Fibroblast of gingiva (primary cell): Measurements from ENCODE around the gene NMNAT2.
"Not testable (repeated sequence)": the region's sequence is repeated elsewhere in the genome, so short reads cannot be mapped to it uniquely, and the experiment has no call there.

ENCODE experiments used
- DNase-seq: peaks from one replicate; pipeline ENCODE4 v3.0.0-alpha.2; 2011; ENCODE audit warnings: low read depth

The NMNAT2 gene

DNA sequence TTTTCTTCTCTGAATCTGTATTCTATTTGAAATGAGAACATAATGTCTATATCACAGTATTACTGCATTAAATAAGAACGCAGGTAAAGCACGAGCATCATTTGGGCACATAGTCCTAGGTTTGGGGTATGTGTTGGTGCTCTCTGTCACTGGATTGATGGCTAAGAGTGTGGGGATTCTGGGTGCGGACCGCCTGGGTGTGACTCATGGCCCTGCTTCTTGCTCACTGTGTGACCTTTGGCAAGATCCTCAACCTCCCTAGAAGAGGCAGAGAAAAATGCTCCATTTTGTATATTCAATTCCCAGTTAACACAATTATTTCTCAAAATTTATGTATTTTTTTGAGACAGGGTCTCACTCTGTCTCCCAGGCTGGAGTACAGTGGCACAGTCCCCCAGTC, 132.4 kb downstream of the NMNAT2 start:
- no peak for DNase-seq

DNA sequence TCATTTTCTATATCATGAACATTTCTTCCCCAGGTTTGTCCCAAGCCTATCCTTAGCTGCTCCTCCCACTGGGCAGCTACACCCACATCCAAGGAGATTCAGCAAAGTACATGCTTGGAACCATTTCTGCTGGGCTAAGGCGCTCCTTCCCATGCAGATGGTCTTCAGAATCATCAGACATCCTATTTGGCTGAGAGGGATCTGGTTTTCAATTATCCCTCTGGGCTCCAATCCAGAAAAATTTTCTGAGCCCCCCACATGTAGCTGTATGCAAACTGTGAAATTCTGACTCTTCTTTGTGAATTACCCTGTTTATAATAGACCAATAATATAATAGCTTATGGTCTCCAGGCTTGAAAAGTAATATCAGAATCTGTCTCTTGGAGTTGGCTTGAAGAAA, 132.9 kb downstream of the NMNAT2 start:
- DNase-seq = no peak

DNA sequence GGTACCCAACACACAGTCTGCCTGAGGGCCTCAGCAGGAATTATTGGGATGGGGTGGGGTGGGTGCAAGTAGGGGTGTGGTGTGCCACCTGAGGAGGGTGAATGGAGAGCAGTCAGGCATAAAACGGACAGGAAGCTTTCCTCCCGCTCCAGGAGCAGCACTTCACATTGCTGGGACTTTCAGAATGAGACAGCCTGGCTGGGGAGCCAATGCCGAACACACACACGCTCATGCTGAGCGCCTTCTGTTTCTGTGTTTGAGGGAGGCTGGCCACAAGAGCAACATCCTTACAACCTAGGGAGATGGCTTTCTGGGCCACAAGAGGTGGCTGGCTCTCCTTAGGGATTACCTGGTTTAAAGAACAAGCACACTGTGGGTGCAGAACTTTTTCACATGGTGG, 134.1 kb downstream of the NMNAT2 start:
- no peak for DNase-seq

DNA sequence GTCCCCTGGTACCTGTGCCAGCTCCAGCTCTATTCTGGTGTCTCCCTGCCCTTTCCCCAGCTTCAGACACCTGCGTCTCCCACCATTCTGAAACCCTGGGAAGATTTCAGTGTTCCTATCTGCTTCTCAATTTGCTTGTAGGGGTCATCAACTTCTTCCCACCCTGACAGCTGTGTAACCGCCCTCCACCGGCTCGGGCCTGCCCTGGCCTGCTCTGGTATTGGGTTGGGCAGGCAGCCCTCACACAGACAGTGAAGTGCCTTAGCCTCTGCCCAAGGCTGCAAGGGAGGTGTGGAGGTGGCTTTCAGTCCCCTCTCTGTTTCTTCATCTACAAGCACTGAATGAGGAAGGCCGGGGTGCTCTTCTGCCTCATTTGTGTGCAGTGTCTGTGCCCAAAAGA, 134.9 kb downstream of the NMNAT2 start:
- DNase-seq = no peak

DNA sequence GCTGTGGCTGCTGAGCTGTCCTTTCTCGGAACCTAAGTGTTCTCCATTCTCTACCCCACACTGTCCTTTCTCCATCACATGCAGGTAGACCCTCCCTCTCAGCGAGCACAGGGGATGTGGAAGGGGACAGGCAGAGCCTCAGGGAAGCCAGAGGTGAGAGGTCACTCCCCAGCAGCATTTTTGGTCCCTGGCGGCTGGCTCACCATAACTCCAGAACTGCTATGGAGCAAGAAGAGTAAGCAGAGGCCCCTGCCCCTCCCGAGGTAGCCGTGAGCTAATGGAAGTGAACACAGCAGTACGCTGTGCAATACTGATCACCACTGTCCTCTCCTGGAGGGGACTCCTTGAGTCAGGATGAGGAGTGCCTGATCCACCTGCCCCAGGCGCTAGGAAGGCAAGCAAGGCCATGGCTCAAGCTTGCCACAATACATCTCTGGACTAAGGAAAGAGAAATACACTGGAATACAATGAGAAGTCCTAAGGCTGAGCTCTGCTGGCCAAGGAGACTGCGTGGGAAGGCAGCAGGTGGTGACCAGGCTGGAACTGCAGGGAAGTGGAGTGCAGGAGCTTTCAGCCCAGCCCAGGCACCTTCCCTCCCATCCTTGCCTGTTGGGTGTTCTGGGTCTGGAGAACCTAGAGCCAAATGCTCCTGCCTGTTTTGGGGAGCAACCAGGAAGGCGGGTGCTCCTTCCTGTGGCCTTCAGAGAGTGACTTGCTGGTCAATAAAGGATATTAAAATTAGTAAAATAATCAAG, 135.9 kb downstream of the NMNAT2 start:
- DNase-seq = no peak

DNA sequence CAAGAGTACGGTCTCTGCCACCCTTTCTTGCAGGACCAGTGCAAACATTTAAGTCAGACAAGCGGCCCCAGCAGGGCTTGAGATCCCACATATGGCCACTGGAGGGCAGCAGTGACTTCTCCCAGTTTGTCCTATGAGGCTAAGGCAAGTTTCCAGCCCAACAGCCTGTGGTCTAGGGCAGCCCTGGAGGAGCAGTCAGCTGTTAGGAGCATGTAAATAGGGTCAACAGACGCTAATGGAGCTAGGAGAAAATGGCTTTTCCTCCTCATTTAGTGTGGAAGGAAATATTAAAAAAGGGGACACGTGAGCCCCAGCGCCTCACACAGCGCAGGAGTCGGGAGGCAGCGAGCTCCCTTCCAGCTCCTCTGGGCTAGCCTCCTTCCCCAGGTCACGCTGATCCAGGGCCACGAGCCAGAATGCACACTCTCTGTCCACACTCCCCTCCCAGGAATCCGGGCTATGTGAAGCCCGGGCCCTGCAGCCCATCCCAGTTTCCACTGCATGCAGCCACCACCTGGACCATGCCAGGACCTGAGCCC, 136.6 kb downstream of the NMNAT2 start:
- DNase-seq = peak; percentile 92

DNA sequence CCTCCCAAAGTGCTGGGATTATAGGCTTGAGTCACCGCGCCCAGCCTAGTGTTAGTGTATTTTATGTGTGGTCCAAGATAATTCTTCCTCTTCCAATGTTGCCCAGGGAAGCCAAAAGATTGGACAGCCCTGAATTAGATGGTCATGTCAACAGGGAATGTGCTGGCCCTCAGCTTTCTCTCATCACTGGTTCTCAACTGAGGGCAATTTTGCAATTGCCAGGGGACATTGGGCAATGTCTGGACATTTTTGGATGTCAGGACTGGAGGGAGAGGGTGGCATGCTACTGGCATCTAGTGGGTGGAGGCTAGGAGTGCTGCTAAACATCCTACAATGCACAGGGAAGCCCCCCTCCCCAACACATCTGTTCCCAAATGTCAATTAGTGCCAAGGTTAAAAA, 137.1 kb downstream of the NMNAT2 start:
- peak; percentile 94 for DNase-seq

DNA sequence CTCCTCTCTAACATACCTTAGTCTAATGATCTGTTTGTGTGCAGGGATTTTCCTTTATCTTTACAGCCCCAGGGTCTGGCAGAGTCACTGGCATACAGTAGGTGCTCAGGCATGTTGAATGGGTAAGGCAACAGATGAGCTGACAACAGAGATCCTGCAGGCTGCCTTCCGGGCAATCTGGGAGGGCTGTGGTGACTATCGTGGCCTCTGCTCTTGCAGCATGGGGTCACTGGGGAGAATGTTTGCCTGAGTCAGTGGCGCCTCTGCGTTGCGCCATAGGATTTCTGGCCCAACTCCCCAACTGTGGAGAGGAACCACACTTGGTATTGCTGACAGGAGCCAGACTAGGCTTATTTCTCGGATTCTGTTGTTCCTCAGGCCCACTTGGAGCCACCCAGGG, 138.3 kb downstream of the NMNAT2 start:
- DNase-seq = peak; percentile 95

DNA sequence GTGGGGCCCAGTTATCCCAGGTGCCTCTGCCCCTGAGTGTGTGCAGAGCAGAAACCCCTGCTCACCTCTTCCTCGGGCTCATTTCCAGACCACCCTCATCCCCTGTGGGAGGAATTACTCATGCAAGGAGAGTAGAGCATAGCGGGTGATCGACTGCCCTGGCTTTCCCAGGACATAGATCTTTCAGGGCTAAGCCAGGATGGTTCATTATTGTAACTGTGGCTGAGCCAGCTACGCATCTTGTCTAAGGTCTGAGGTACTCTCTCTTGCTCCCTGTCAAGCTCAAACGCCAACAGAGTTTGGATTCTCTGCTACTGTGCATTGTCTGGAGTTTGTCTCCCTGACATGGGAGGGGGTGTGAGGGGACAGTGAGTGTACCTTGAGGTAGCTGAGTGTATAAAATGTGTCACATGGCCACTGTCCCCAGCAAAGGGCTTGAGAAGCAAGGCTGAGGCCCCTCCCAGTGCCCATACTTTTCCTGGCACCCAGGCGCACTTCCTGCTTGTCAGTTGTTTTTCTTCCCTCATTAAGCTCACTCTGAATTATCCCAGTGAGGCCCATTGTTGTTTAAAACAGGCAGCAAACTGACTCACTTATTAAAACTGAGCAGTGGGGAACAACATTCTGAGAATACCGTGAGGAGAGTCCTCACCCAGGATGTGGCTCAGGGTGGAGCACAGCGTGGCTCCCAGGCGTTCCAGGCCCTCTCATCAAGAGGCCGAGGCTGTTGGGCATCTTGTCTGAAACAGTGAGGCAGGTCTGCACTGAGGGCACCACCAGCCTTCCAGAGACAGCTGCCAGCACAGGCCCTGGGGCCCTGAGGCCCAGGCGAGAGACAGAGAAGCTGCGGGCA, 139.2 kb downstream of the NMNAT2 start:
- DNase-seq = peak; percentile 63

DNA sequence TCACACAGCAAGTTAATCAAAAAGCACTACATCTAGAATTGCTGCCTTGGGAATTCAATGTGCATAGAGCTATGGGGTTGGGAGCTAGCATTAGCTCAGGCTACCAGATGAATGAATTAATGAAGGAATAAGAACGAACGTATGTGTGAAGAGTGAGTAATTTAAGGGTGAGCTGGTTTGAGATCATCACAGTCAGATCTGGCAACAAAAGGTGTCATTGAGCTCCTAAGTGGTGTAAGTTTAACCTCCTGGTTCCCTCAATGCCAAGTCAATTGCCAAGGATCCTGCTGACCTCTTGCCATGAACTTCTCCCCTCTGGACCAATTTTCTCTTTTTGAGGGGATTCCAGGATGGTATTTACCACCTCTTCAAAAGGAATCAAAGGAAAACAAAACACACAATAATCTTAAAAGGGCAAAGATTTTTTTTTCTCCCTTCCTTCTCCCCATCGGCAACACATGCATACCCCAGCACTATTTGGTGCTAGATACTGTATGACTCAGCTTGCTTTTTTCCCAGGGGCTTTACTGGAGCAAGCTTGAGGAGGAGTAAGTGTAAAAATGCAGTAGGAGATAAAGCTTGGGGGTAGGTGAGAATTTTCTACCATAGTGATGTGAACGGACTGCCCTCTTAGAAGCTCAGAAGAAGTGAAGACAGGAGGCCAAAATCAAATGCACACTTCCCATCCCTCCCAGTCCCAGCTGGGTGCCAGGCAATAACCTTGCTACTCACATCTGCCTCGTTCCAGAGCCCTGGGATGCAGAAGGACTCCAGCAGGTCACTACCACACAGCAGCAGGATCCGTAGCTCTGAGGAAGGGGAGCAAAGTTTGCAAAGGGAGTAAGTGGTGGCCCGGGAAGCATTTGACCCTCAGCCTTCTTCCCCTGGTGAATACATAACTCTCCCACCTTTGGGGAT, 140.1 kb downstream of the NMNAT2 start:
- no peak for DNase-seq

DNA sequence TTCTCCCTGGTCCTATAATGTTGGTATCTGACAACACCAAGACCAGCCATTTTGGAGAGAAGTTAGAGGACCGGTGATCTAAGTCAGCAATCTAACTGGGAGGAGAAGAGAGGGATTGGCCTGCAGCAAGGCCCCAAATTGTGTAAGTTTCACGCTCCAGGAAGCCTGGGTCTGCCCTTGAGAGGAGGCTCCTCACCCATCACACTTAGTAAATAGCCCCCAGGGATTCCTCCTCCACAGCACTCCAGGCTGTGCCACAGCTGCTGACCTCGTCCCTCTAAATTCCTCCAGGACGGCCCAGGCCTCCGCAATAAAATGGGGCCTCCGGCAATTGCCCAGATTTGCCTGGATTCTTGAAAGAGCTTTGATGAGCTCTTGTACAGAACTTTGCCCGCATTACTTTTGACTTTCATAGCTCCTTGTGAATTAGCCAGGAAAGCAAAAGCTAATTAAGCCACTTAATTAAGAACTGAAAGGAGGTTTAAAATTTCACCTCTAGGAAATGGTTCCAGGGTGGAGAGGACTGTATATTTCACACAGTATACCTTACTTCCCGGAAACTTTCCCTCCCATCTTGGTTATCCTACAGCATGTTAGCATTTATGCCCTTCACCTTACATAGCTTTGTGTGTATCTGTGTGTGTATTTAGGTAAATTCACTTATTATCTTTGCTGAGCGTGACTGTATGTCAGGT, 141.6 kb downstream of the NMNAT2 start:
- DNase-seq = no peak

DNA sequence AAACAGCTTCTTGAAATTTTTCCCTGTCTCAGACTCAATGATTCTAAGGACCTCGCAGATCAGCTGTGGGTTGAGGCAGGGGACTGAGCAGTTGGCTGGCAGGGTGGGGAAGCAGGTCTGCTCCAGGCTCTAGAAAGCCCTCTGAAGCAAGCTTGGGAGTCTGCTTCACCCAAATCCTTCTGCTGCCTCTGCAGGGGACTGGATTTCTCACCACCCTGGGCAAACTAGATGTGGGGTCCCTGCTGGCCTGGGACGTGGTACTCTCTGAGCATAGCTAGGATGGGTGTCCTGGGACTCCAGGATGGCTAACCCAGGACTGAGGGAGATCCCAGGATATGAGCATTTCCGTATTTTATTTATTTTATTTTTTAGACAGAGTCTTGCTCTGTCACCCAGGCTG, 142.9 kb downstream of the NMNAT2 start:
- no peak for DNase-seq

DNA sequence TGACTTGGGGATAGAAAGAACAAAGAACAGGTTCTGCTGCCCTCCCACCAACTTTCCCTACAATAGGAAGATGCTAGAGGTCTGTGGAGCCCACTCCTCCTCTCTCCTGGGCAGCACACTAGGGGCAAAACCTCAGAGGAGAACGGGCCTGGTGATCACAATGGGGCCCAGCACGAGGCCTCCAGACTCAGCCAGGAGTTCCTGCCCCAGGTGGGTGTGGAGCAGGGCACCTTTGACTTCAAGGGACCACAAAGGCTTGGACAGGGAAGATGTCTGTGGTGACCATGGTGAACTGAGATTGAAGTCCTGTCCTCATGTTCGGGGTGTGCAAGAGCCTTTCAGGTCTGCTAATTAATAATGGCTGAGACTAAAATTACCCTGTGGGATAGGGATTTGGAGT, 143.3 kb downstream of the NMNAT2 start:
- no peak for DNase-seq

DNA sequence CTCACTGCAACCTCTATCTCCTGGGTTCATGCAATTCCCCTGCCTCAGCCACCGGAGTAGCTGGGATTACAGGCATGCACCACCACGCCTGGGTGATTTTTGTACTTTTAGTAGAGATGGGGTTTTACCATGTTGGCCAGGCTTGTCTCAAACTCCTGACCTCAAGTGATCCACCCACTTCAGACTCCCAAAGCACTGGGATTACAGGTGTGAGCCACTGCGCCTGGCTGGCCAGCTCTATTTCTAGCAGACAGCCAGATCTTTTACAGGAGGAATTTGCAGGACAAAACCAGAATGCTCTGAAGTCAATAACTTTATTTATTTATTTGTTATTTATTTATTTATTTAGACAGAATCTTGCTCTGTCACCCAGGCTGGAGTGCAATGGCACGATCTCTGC, 144.2 kb downstream of the NMNAT2 start:
- not testable (repeated sequence) for DNase-seq

DNA sequence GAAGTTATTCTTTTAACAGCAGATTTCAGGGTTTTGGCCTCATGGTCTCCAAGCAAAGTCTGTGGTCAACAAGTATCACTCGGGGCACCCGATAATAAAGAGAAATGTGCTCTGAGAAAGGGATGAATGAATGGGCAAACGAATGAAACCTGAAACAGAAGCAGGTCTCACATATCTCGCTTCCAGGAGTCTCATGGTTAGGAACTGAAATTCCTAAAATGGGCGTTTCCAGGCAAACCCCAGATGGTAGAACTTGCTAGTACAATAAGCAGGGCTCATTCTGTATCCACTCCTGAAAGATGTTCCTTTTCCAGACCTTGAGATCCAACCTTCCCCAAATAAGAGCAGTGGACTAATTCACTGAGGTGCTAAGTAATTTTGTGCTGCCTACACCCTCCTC, 144.9 kb downstream of the NMNAT2 start:
- DNase-seq = peak; percentile 20

DNA sequence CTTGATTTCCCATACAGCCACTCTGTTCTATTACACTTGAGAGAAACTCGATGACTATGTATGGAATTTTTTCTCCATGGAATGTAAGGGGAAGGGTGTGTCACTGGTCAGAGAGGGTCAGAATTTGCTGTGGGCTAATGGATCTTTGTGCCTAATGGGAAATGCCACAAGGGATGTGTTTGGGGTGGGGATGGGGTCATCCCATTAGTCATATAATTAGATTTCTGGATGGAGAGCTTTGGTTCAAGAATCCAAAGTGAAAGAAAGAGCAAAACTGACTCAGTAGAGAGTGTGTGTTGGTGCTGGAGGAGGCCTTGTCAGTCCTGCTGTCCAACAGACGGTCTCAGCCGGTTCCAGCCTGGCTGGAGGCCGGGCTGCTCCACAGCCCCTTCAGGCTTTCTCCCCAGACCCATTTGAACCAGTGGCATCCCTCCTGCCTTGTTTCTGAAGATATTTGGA, 145.8 kb downstream of the NMNAT2 start:
- DNase-seq = peak; percentile 78

DNA sequence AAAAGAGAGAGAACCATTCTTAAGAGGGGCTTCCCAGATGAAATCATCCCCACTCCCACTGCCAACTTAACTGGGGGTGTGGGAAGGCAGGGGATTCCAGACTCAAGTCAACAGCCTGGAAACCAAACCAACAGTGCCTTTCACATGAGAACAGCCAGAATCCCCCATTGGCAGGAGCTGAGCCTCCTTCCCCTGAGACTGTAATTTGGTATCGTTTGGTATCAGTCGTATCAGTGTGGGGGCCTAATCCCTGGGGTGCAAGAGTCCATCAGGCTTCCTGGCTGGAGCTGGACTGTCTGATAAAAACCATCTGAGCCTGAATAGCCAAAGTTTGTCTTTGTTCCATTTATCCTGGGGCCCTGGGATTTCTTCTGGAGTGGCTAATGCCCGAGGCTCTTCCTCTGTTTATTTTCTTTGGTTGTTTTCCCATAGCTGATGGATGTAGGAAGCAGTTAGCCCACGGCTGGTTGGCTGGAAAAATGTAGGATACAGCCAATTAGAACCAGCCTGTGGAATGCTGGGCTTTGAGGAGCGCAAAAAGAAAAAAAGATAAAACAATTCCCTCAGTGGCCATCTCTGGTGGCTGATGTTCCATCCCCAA, 147.5 kb downstream of the NMNAT2 start:
- DNase-seq = peak; percentile 93

DNA sequence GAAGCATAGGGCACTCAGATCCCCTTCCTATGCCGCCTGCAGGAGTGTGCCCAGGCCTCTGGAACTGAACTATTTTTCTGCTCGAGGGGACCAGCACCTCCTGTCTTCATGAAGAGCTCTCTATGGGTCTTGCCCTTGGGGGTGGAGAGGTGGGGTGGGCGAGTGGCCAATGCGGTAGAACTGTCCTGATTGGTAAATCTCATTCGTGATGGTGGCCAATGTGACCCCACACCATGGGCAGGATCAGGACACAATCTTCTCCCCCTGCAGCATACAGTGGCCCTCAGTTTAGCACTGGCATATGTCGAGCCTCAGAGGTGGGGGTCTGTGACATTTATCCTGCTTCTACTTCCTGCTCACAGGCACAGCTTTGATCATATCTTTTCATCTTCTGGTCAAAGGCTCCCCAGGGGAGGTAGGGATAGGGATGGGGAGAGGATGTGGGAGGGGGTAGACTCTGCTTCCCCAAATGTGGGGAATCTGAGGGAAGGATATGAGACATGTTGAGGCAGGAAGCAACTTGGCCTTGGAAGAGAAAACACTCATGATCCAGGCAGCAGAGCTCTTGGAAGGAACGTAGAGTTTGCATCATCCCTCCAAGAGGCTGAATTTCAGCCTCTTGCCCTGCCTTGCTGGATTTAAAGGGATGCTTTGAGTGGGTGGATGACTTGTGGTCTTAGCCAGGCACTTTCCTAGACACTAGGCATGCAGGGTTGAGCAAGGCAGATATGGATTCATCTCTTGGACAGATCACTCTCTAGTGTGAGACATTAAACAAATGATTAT, 150.3 kb downstream of the NMNAT2 start:
- peak; percentile 95 for DNase-seq

DNA sequence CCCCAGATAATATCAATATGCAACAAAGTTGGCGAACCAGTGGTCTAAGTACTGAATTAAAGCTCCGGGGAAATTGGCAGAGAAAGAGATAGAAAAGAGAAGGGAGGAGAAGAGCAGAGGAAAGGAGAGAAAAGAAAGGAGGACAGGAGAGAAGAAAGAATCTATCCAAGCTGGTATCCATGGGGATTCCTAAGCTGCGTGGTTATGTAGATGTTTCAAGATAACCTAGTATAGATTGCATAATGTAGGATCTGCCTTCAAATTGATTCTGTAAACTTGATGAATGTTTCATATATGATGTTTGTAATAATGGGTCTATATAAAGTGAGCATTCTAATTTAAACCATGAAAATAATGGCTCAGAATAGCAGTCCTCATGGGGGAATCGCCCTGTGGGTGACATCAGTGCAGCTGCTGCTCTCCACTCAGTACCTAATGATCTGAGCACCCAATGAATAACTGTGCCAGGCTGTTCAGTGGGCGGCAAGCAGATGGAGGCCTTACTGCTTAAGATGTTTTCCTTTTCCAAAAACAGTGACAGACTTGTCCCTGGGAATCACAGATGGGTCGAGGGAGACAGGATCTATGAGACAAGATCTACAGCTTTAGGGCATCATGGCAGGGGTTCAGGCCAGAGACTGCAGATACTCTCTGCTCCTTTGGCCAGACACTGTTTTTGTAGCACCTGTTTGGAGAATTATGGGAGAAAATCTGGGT, 154.1 kb downstream of the NMNAT2 start:
- no peak for DNase-seq
